ENCODE results near the gene IL16. TPM values are rescaled to one million over a fixed set of nuclear protein-coding genes. Genes with fewer than 3 reads are reported as not detected.
A peak's percentile ranks its signal among the peaks of the same experiment; 100 is the strongest.

The IL16 gene
- total and polyA plus RNA-seq, 2 experiments from 2014 or later: 0.32 to 0.53 TPM

- Histone ChIP-seq H3K27ac (no peak overlapping the region), H3K27me3 (replicated peaks; ENCODE audit: insufficient read depth) (no peaks in the 10 kb centered on the region), H3K4me3 (no peak overlapping the region), H3K9me3 (ENCODE audit: low read depth) (no peaks in the 10 kb centered on the region), H3K79me2 (ENCODE audit: insufficient read depth) (no peaks in the 10 kb centered on the region), H3K36me3 (ENCODE audit: low read depth) (no peaks in the 10 kb centered on the region), H3K4me1 (ENCODE audit: insufficient read depth) (peaks cover 4% of the 10 kb centered on the region), H3K9ac (no peak overlapping the region), H4K20me1 (ENCODE audit: insufficient read depth) (no peaks in the 10 kb centered on the region), H2AFZ (no peak overlapping the region), H3F3A (ENCODE audit: insufficient read depth) (no peaks in the 10 kb centered on the region), H3K4me2 (ENCODE audit: unreplicated experiment) (no peak overlapping the region), H3K9me2 (ENCODE audit: insufficient read depth) (no peaks in the 10 kb centered on the region)
- WGBS, 2 experiments (ENCODE audit: low coverage in 1 of 2, low lambda C conversion rate in 2 of 2, missing lambda C conversion rate in 2 of 2): 87 to 89% methylated on average over 6 of the region's 6 CpGs
- in situ Hi-C loops (cut with MboI): no loop called here
- TF ChIP-seq EZH2phosphoT487 (IDR thresholded peaks at IDR 0.05; ENCODE audit: insufficient read depth, low read depth) (no peak), EZH2 (IDR thresholded peaks at IDR 0.05; ENCODE audit: insufficient read depth, poor library complexity, severe bottlenecking) (no peak)
- DNase-seq: no peak
Measured at GRCh38 chr15:81302701-81303109, 106.0 kb downstream of the IL16 start.

GRCh38 chr15:81303244-81304225 is 106.9 kb downstream of the IL16 start:
- H3K9me3 ChIP-seq (ENCODE audit: low read depth): no peaks in the 10 kb centered on the region
- no peaks in the 10 kb centered on the region for H3K9me2 ChIP-seq (ENCODE audit: insufficient read depth)
- 0 out of 2 replicates have a peak, but pooled peaks cover 7% of the 10 kb centered on the region for H3K4me1 ChIP-seq (ENCODE audit: insufficient read depth)
- no peak for DNase-seq
- H3K4me3 ChIP-seq: no peak overlapping the region
- no peak overlapping the region for H3K9ac ChIP-seq
- H3K27ac ChIP-seq: no peak overlapping the region
- no peaks in the 10 kb centered on the region for H3K27me3 ChIP-seq (replicated peaks; ENCODE audit: insufficient read depth)
- H3K4me2 ChIP-seq (ENCODE audit: unreplicated experiment): no peak overlapping the region
- no peaks in the 10 kb centered on the region for H3K79me2 ChIP-seq (ENCODE audit: insufficient read depth)
- no peaks in the 10 kb centered on the region for H3F3A ChIP-seq (ENCODE audit: insufficient read depth)
- in situ Hi-C loops (cut with MboI): no loop called here
- H2AFZ ChIP-seq: no peak overlapping the region
- no peaks in the 10 kb centered on the region for H3K36me3 ChIP-seq (ENCODE audit: low read depth)
- H4K20me1 ChIP-seq (ENCODE audit: insufficient read depth): no peaks in the 10 kb centered on the region
- WGBS, 2 experiments (ENCODE audit: low coverage in 1 of 2, low lambda C conversion rate in 2 of 2, missing lambda C conversion rate in 2 of 2): 79 to 84% methylated on average over 9 of the region's 9 CpGs
- no peak for TF ChIP-seq EZH2 (IDR thresholded peaks at IDR 0.05; ENCODE audit: insufficient read depth, poor library complexity, severe bottlenecking)
- no peak for TF ChIP-seq EZH2phosphoT487 (IDR thresholded peaks at IDR 0.05; ENCODE audit: insufficient read depth, low read depth)

- Histone ChIP-seq H3K9me3 (ENCODE audit: low read depth) (no peaks in the 10 kb centered on the region), H4K20me1 (ENCODE audit: insufficient read depth) (no peaks in the 10 kb centered on the region), H2AFZ (no peak overlapping the region), H3K4me2 (ENCODE audit: unreplicated experiment) (no peak overlapping the region), H3K4me1 (ENCODE audit: insufficient read depth) (0 out of 2 replicates have a peak, but pooled peaks cover 9% of the 10 kb centered on the region), H3K9ac (no peak overlapping the region), H3K27me3 (replicated peaks; ENCODE audit: insufficient read depth) (no peaks in the 10 kb centered on the region), H3K27ac (no peak overlapping the region), H3K79me2 (ENCODE audit: insufficient read depth) (no peaks in the 10 kb centered on the region), H3K9me2 (ENCODE audit: insufficient read depth) (no peaks in the 10 kb centered on the region), H3F3A (ENCODE audit: insufficient read depth) (no peaks in the 10 kb centered on the region), H3K36me3 (ENCODE audit: low read depth) (no peaks in the 10 kb centered on the region), H3K4me3 (no peak overlapping the region)
- no peak for TF ChIP-seq EZH2 (IDR thresholded peaks at IDR 0.05; ENCODE audit: insufficient read depth, poor library complexity, severe bottlenecking)
- WGBS, 2 experiments (ENCODE audit: low coverage in 1 of 2, low lambda C conversion rate in 2 of 2, missing lambda C conversion rate in 2 of 2): 75 to 79% methylated on average over 5 of the region's 5 CpGs
- peak; percentile 27 for DNase-seq
- in situ Hi-C loops (cut with MboI): no loop called here
Measured at GRCh38 chr15:81304226-81304625, 107.5 kb downstream of the IL16 start.

- H3K27ac ChIP-seq: no peak overlapping the region
- no peaks in the 10 kb centered on the region for H3K9me3 ChIP-seq (ENCODE audit: low read depth)
- no peak overlapping the region for H3K4me2 ChIP-seq (ENCODE audit: unreplicated experiment)
- H3K36me3 ChIP-seq (ENCODE audit: low read depth): no peaks in the 10 kb centered on the region
- no peaks in the 10 kb centered on the region for H4K20me1 ChIP-seq (ENCODE audit: insufficient read depth)
- H2AFZ ChIP-seq: no peak overlapping the region
- H3K9me2 ChIP-seq (ENCODE audit: insufficient read depth): no peaks in the 10 kb centered on the region
- no peak overlapping the region for H3K9ac ChIP-seq
- H3F3A ChIP-seq (ENCODE audit: insufficient read depth): peaks cover 30% of the 10 kb centered on the region
- no peak overlapping the region for H3K4me3 ChIP-seq
- TF ChIP-seq EZH2 (IDR thresholded peaks at IDR 0.05; ENCODE audit: insufficient read depth, poor library complexity, severe bottlenecking): no peak
- no peak for TF ChIP-seq EZH2phosphoT487 (IDR thresholded peaks at IDR 0.05; ENCODE audit: insufficient read depth, low read depth)
- no peaks in the 10 kb centered on the region for H3K79me2 ChIP-seq (ENCODE audit: insufficient read depth)
- DNase-seq: peak; percentile 62
- H3K27me3 ChIP-seq (replicated peaks; ENCODE audit: insufficient read depth): no peaks in the 10 kb centered on the region
- in situ Hi-C loops (cut with MboI): no loop called here
- 88 to 93% methylated on average over 2 of the region's 2 CpGs for WGBS, 2 experiments (ENCODE audit: low coverage in 1 of 2, low lambda C conversion rate in 2 of 2, missing lambda C conversion rate in 2 of 2)
- peaks cover 37% of the 10 kb centered on the region for H3K4me1 ChIP-seq (ENCODE audit: insufficient read depth)
Measured at GRCh38 chr15:81308260-81308659, 111.6 kb downstream of the IL16 start.
